Measurements from ENCODE around the gene TLCD3B. TPM values are rescaled to one million over a fixed set of nuclear protein-coding genes. Genes with fewer than 3 reads are reported as not detected.

The TLCD3B gene
- total RNA-seq, 2 experiments from 2014 or later = 4.3 to 17.6 TPM

- Histone ChIP-seq H2AFZ (ENCODE audit: low read length) (no peak overlapping the region), H3K9me3 (ENCODE audit: low read length) (no peaks in the 10 kb centered on the region), H3K79me2 (ENCODE audit: insufficient read depth, low read depth, low read length) (peaks cover 34% of the 10 kb centered on the region), H4K20me1 (ENCODE audit: insufficient read depth, low read length) (0 out of 2 replicates have a peak, but pooled peaks cover 12% of the 10 kb centered on the region), H3K4me3 (ENCODE audit: low read depth, low read length, poor library complexity, severe bottlenecking) (peak overlapping the region; percentile 99), H3K4me1 (ENCODE audit: insufficient read depth, low read length, poor library complexity, severe bottlenecking) (peaks cover 34% of the 10 kb centered on the region), H3K9me2 (ENCODE audit: insufficient read depth, low read length) (no peaks in the 10 kb centered on the region), H3K36me3 (ENCODE audit: insufficient read depth, low read length) (peaks cover 48% of the 10 kb centered on the region), H3K27ac (ENCODE audit: low read depth, low read length, poor library complexity, severe bottlenecking) (peak overlapping the region; percentile 6), H3K4me2 (ENCODE audit: low read length) (peak overlapping the region; percentile 100)
- DNase-seq (ENCODE audit: low spot score) = no peak
- CTCF ChIA-PET (ENCODE audit: unreplicated experiment) = interaction anchor here (0.6 kb wide), 1 partner anchor 231 kb away, joined by 3 read pairs; no protein-coding TSS in a partner anchor
- BruUV-seq (replicated peaks) = no TSS peak
- POLR2A ChIA-PET = interaction anchor here (0.5 to 2.1 kb wide), 6 partner anchors 11 to 242 kb away, joined by 3 to 7 read pairs (median 4); partner anchors contain the start of genes HIRIP3, KCTD13 and TMEM219
- intact Hi-C loops (cut with micrococcal nuclease; ENCODE audit: unreplicated experiment) = no loop called here
- no peak for TF ChIP-seq CTCF (conservative IDR thresholded peaks at IDR 0.05; ENCODE audit: low read length)
- TF ChIP-seq EZH2phosphoT487 (IDR thresholded peaks at IDR 0.05; ENCODE audit: borderline replicate concordance, low read depth, low read length) = no peak
These were observed 55.9 kb downstream of the TLCD3B start for GRCh38 chr16:29975134-29975538.

Other genes with a start within 250 kb of the TLCD3B start
- 315 and 339 TPM in 2 replicates for gene KIF22, start 240.5 kb downstream of the TLCD3B start, total RNA-seq (2014; rRNA removed; shearing (Covaris generic))
- 232 and 253 TPM in 2 replicates for gene KIF22, start 240.5 kb downstream of the TLCD3B start, total RNA-seq (2022)
- 384 and 471 TPM in 2 replicates for gene MAZ, start 224.7 kb downstream of the TLCD3B start, total RNA-seq (2014; rRNA removed; shearing (Covaris generic))
- 484 and 531 TPM in 2 replicates for gene MAZ, start 224.7 kb downstream of the TLCD3B start, total RNA-seq (2022)
- 0.09 TPM in 1 of 2 replicates, not detected in the other for gene PRRT2, start 219.1 kb downstream of the TLCD3B start, total RNA-seq (2014; rRNA removed; shearing (Covaris generic))
- 3.2 and 3.4 TPM in 2 replicates for gene PRRT2, start 219.1 kb downstream of the TLCD3B start, total RNA-seq (2022)
- 59.4 and 62.7 TPM in 2 replicates for gene PAGR1, start 215.1 kb downstream of the TLCD3B start, total RNA-seq (2014; rRNA removed; shearing (Covaris generic))
- gene PAGR1, start 215.1 kb downstream of the TLCD3B start, total RNA-seq (2022) = 43.4 and 51.7 TPM in 2 replicates
- 4.0 and 6.3 TPM in 2 replicates for gene MVP, start 210.8 kb downstream of the TLCD3B start, total RNA-seq (2014; rRNA removed; shearing (Covaris generic))
- gene MVP, start 210.8 kb downstream of the TLCD3B start, total RNA-seq (2022) = 6.8 and 8.1 TPM in 2 replicates
- gene CDIPT, start 168.0 kb downstream of the TLCD3B start, total RNA-seq (2014; rRNA removed; shearing (Covaris generic)) = 39.6 and 52.4 TPM in 2 replicates
- 41.4 and 43.5 TPM in 2 replicates for gene CDIPT, start 168.0 kb downstream of the TLCD3B start, total RNA-seq (2022)
- gene SEZ6L2, start 131.7 kb downstream of the TLCD3B start, total RNA-seq (2014; rRNA removed; shearing (Covaris generic)) = 0.98 TPM in 1 of 2 replicates, not detected in the other
- gene SEZ6L2, start 131.7 kb downstream of the TLCD3B start, total RNA-seq (2022) = 0.83 and 1.0 TPM in 2 replicates
- gene ASPHD1, start 130.8 kb downstream of the TLCD3B start, total RNA-seq (2014; rRNA removed; shearing (Covaris generic)) = not detected in 2 replicates
- gene ASPHD1, start 130.8 kb downstream of the TLCD3B start, total RNA-seq (2022) = 0.30 TPM in 1 of 2 replicates, not detected in the other
- gene KCTD13, start 105.0 kb downstream of the TLCD3B start, total RNA-seq (2014; rRNA removed; shearing (Covaris generic)) = 14.4 and 15.9 TPM in 2 replicates
- gene KCTD13, start 105.0 kb downstream of the TLCD3B start, total RNA-seq (2022) = 48.0 and 49.5 TPM in 2 replicates
- gene TMEM219, start 69.2 kb downstream of the TLCD3B start, total RNA-seq (2014; rRNA removed; shearing (Covaris generic)) = 75.7 and 94.1 TPM in 2 replicates
- gene TMEM219, start 69.2 kb downstream of the TLCD3B start, total RNA-seq (2022) = 82.9 and 88.6 TPM in 2 replicates
- gene TAOK2, start 57.4 kb downstream of the TLCD3B start, total RNA-seq (2014; rRNA removed; shearing (Covaris generic)) = 31.7 and 33.3 TPM in 2 replicates
- 45.0 and 46.8 TPM in 2 replicates for gene TAOK2, start 57.4 kb downstream of the TLCD3B start, total RNA-seq (2022)
- gene HIRIP3, start 35.7 kb downstream of the TLCD3B start, total RNA-seq (2014; rRNA removed; shearing (Covaris generic)) = 54.4 and 60.4 TPM in 2 replicates
- gene HIRIP3, start 35.7 kb downstream of the TLCD3B start, total RNA-seq (2022) = 43.2 and 52.3 TPM in 2 replicates
- 88.0 and 94.7 TPM in 2 replicates for gene INO80E, start 35.0 kb downstream of the TLCD3B start, total RNA-seq (2014; rRNA removed; shearing (Covaris generic))
- 129 and 140 TPM in 2 replicates for gene INO80E, start 35.0 kb downstream of the TLCD3B start, total RNA-seq (2022)
- not detected in 2 replicates for gene DOC2A, start 20.2 kb downstream of the TLCD3B start, total RNA-seq (2014; rRNA removed; shearing (Covaris generic))
- gene DOC2A, start 20.2 kb downstream of the TLCD3B start, total RNA-seq (2022) = 0.31 and 0.91 TPM in 2 replicates
- not detected in 2 replicates for gene C16orf92, start 8.1 kb downstream of the TLCD3B start, total RNA-seq (2014; rRNA removed; shearing (Covaris generic))
- not detected in 2 replicates for gene C16orf92, start 8.1 kb downstream of the TLCD3B start, total RNA-seq (2022)
- gene ALDOA, start 34.5 kb upstream of the TLCD3B start, total RNA-seq (2014; rRNA removed; shearing (Covaris generic)) = 646 and 809 TPM in 2 replicates
- gene ALDOA, start 34.5 kb upstream of the TLCD3B start, total RNA-seq (2022) = 811 and 1,029 TPM in 2 replicates
- gene PPP4C, start 44.7 kb upstream of the TLCD3B start, total RNA-seq (2014; rRNA removed; shearing (Covaris generic)) = 137 and 144 TPM in 2 replicates
- 124 and 130 TPM in 2 replicates for gene PPP4C, start 44.7 kb upstream of the TLCD3B start, total RNA-seq (2022)
- gene TBX6, start 60.7 kb upstream of the TLCD3B start, total RNA-seq (2014; rRNA removed; shearing (Covaris generic)) = 0.77 and 1.4 TPM in 2 replicates
- gene TBX6, start 60.7 kb upstream of the TLCD3B start, total RNA-seq (2022) = 3.7 and 4.5 TPM in 2 replicates
- 17.5 and 18.6 TPM in 2 replicates for gene YPEL3, start 64.9 kb upstream of the TLCD3B start, total RNA-seq (2014; rRNA removed; shearing (Covaris generic))
- 34.5 and 50.6 TPM in 2 replicates for gene YPEL3, start 64.9 kb upstream of the TLCD3B start, total RNA-seq (2022)
- 1.8 and 2.0 TPM in 2 replicates for gene GDPD3, start 82.3 kb upstream of the TLCD3B start, total RNA-seq (2014; rRNA removed; shearing (Covaris generic))
- 5.0 and 5.2 TPM in 2 replicates for gene GDPD3, start 82.3 kb upstream of the TLCD3B start, total RNA-seq (2022)
- gene MAPK3, start 91.9 kb upstream of the TLCD3B start, total RNA-seq (2014; rRNA removed; shearing (Covaris generic)) = 9.9 and 25.3 TPM in 2 replicates
- gene MAPK3, start 91.9 kb upstream of the TLCD3B start, total RNA-seq (2022) = 30.1 and 34.6 TPM in 2 replicates
- gene CORO1A, start 152.3 kb upstream of the TLCD3B start, total RNA-seq (2014; rRNA removed; shearing (Covaris generic)) = 351 and 394 TPM in 2 replicates
- 524 and 567 TPM in 2 replicates for gene CORO1A, start 152.3 kb upstream of the TLCD3B start, total RNA-seq (2022)
- gene BOLA2B, start 162.4 kb upstream of the TLCD3B start, total RNA-seq (2014; rRNA removed; shearing (Covaris generic)) = 73.1 and 119 TPM in 2 replicates
- gene BOLA2B, start 162.4 kb upstream of the TLCD3B start, total RNA-seq (2022) = 169 and 179 TPM in 2 replicates
- gene SLX1A, start 162.6 kb upstream of the TLCD3B start, total RNA-seq (2014; rRNA removed; shearing (Covaris generic)) = 83.7 and 84.1 TPM in 2 replicates
- gene SLX1A, start 162.6 kb upstream of the TLCD3B start, total RNA-seq (2022) = 55.7 and 81.9 TPM in 2 replicates
- gene SULT1A3, start 168.0 kb upstream of the TLCD3B start, total RNA-seq (2014; rRNA removed; shearing (Covaris generic)) = 3.8 and 7.9 TPM in 2 replicates
- 30.1 and 31.7 TPM in 2 replicates for gene SULT1A3, start 168.0 kb upstream of the TLCD3B start, total RNA-seq (2022)
- 2.9 and 10.2 TPM in 2 replicates for gene NPIPB13, start 217.2 kb upstream of the TLCD3B start, total RNA-seq (2014; rRNA removed; shearing (Covaris generic))
- gene NPIPB13, start 217.2 kb upstream of the TLCD3B start, total RNA-seq (2022) = 50.5 and 51.4 TPM in 2 replicates